ENCODE data around the gene RAB5IF. TPM values are rescaled to one million over a fixed set of nuclear protein-coding genes. Genes with fewer than 3 reads are reported as not detected.
"Not testable (repeated sequence)": the region's sequence is repeated elsewhere in the genome, so short reads cannot be mapped to it uniquely, and the experiment has no call there.

Gene RAB5IF
- total and polyA plus RNA-seq, 2 of the 8 experiments (the other 6 are each of a cell fraction or from before 2014, with no cell fraction given) = 95.5 to 148 TPM

DNA sequence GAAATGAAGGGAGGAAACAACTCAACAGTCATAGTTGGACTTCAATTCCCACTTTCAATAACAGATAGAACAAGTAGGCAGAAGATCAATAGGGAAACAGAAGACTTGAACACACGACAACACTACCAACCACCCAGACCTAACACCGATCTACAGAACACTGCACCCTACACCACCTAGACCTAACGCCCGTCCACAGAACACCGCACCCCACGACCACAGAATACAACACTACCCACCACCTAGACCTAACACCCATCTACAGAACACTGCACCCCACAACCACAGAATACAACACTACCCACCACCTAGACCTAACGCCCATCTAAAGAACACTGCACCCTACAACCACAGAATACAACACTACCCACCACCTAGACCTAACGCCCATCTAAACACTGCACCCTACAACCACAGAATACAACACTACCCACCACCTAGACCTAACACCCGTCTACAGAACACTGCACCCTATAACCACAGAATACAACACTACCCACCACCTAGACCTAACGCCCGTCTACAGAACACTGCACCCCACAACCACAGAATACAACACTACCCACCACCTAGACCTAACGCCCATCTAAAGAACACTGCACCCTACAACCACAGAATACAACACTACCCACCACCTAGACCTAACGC is 41.4 kb upstream of the RAB5IF start:
- DNase-seq (ENCODE audit: low read depth in 1 of 2, low spot score in 2 of 2); H3K36me3 ChIP-seq (ENCODE audit: control insufficient read depth in 2 of 4, insufficient read depth in 4 of 4, low read length in 3 of 4); H3K27me3 ChIP-seq (replicated peaks in 1 of 4; ENCODE audit: control insufficient read depth in 3 of 4, extremely low read depth in 1 of 4, insufficient read depth in 3 of 4, low read length in 3 of 4); POLR2A ChIA-PET (ENCODE audit: partially characterized antibody); H3K27ac ChIP-seq (ENCODE audit: low read depth, low read length); H4K8ac ChIP-seq (ENCODE audit: extremely low read depth, insufficient read depth, low read length); H2BK15ac ChIP-seq (ENCODE audit: low read length); H3K4ac ChIP-seq (replicated peaks; ENCODE audit: insufficient read length, low read depth, low read length); H3K14ac ChIP-seq (ENCODE audit: insufficient read length); H3K79me1 ChIP-seq (ENCODE audit: low read depth, low read length); FAIRE-seq; H3K23ac ChIP-seq (ENCODE audit: insufficient read length); H2BK20ac ChIP-seq (ENCODE audit: low read length); H4K5ac ChIP-seq (ENCODE audit: insufficient read length, low read depth, low read length); H2BK5ac ChIP-seq (ENCODE audit: low read depth, low read length); H4K20me1 ChIP-seq (replicated peaks in 1 of 2; ENCODE audit: control insufficient read depth in 1 of 2, insufficient read depth in 2 of 2, low read length in 2 of 2); H2BK12ac ChIP-seq (ENCODE audit: low read depth, low read length); H3K4me2 ChIP-seq (ENCODE audit: insufficient read depth in 1 of 2, low read depth in 2 of 2, low read length in 2 of 2); H3K23me2 ChIP-seq (ENCODE audit: low read depth, low read length); H3K18ac ChIP-seq (ENCODE audit: extremely low read depth, low read length); H2AFZ ChIP-seq (ENCODE audit: low read length); H3K4me1 ChIP-seq (replicated peaks in 1 of 4; ENCODE audit: control insufficient read depth in 3 of 4, insufficient read depth in 4 of 4, low read length in 3 of 4); H3K9me3 ChIP-seq (ENCODE audit: insufficient read depth in 2 of 2, low read depth in 1 of 2, low read length in 1 of 2); H3K9ac ChIP-seq (replicated peaks in 1 of 4; ENCODE audit: extremely low read depth in 1 of 4, low read depth in 3 of 4, low read length in 3 of 4); H3K4me3 ChIP-seq (ENCODE audit: extremely low read depth in 1 of 4, insufficient read depth in 2 of 4, low read depth in 3 of 4, low read length in 4 of 4): not testable (repeated sequence)
- peaks cover 6 to 14% of the 10 kb centered on the region in 2 experiments; a peak in 1 of 4 replicates for H3K79me2 ChIP-seq (ENCODE audit: control insufficient read depth in 1 of 2, insufficient read depth in 2 of 2, low read length in 2 of 2)
- WGBS, 2 experiments (ENCODE audit: extremely low coverage in 1 of 2, insufficient coverage in 1 of 2, insufficient read length in 1 of 2, insufficient replicate concordance in 2 of 2, low coverage in 1 of 2, low lambda C conversion rate in 2 of 2, missing lambda C conversion rate in 1 of 2) = 88% methylated on average over 13 of the region's 13 CpGs; no CpG with 5 or more reads in 1 of the 2 experiments
- peak overlapping the region; percentile 39; the same call in 1 of the 2 replicates for H2AK5ac ChIP-seq (ENCODE audit: low read depth, low read length)
- H3K56ac ChIP-seq (replicated peaks; ENCODE audit: insufficient read length, low read depth, low read length) = peak overlapping the region; percentile 98
- peak overlapping the region; percentile 74 for H4K91ac ChIP-seq (replicated peaks; ENCODE audit: insufficient read length, low read length)
- CTCF ChIA-PET (ENCODE audit: partially characterized antibody) = interaction anchor here (1.1 to 18.0 kb wide), 2 partner anchors 25 to 41 kb away, joined by 4 to 202 read pairs; partner anchors contain the start of gene RAB5IF
- peak overlapping the region; percentile 54 for H2BK120ac ChIP-seq (replicated peaks; ENCODE audit: low read depth, low read length)
